ENCODE measurements around the gene THBS1.

- TF ChIP-seq CBFB (CRISPR knock-in tag; IDR thresholded peaks at IDR 0.05; ENCODE audit: low read depth) (no peak), CREB1 (CRISPR knock-in tag; IDR thresholded peaks at IDR 0.05) (no peak), CTCF (IDR thresholded peaks at IDR 0.05) (no peak), FOXP1 (CRISPR knock-in tag; IDR thresholded peaks at IDR 0.05; ENCODE audit: borderline replicate concordance) (no peak), ATF2 (CRISPR knock-in tag; IDR thresholded peaks at IDR 0.05; ENCODE audit: borderline replicate concordance, low read depth) (no peak), NFE2L1 (CRISPR knock-in tag; IDR thresholded peaks at IDR 0.05) (no peak), SP1 (CRISPR knock-in tag; conservative IDR thresholded peaks at IDR 0.05) (no peak), ZBTB21 (CRISPR knock-in tag; IDR thresholded peaks at IDR 0.05; ENCODE audit: borderline replicate concordance) (no peak), TP53 (CRISPR knock-in tag; IDR thresholded peaks at IDR 0.05) (no peak)
- TF ChIP-seq, protein P1, sequence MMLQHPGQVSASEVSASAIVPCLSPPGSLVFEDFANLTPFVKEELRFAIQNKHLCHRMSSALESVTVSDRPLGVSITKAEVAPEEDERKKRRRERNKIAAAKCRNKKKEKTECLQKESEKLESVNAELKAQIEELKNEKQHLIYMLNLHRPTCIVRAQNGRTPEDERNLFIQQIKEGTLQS (CRISPR knock-in tag; conservative IDR thresholded peaks at IDR 0.05): no peak
- TF ChIP-seq, protein P2, sequence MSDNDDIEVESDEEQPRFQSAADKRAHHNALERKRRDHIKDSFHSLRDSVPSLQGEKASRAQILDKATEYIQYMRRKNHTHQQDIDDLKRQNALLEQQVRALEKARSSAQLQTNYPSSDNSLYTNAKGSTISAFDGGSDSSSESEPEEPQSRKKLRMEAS (CRISPR knock-in tag; IDR thresholded peaks at IDR 0.05): no peak
- TF ChIP-seq, protein P3, sequence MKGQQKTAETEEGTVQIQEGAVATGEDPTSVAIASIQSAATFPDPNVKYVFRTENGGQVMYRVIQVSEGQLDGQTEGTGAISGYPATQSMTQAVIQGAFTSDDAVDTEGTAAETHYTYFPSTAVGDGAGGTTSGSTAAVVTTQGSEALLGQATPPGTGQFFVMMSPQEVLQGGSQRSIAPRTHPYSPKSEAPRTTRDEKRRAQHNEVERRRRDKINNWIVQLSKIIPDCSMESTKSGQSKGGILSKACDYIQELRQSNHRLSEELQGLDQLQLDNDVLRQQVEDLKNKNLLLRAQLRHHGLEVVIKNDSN (CRISPR knock-in tag; IDR thresholded peaks at IDR 0.05): no peak
Observed at GRCh38 chr15:39644136-39644535, 63.3 kb downstream of the THBS1 start.
